ENCODE results near the gene FAM117B. TPM values are rescaled to one million over a fixed set of nuclear protein-coding genes. Genes with fewer than 3 reads are reported as not detected.

Gene FAM117B
- total RNA-seq, 1 donor from 2014 or later, result 13.0 TPM

DNA sequence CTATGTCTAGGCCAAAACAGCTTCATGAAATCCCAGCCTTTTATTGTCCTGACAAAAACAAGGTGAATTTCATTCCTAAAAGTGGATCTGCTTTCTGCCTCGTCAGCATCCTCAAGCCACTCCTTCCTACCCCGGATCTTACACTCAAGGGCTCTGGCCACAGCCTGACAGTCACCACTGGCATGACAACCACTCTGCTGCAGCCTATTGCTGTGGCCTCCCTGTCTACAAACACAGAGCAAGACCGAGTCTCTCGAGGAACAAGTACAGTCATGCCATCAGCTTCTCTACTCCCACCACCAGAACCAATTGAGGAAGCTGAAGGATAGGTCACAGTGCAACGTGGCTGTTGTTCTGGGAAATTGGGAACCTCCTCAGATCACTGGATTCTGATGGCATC is 130.7 kb downstream of the FAM117B start:
- H3K36me3 Mint-ChIP-seq (ENCODE audit: low read depth, unreplicated experiment), result peaks cover 19% of the 10 kb centered on the region
- H3K4me1 Mint-ChIP-seq (ENCODE audit: unreplicated experiment), result no peaks in the 10 kb centered on the region
- H3K27ac Mint-ChIP-seq (ENCODE audit: unreplicated experiment), result no peak overlapping the region
- H3K9me3 Mint-ChIP-seq (ENCODE audit: unreplicated experiment), result no peaks in the 10 kb centered on the region
- no peak overlapping the region for H3K4me3 Mint-ChIP-seq (ENCODE audit: unreplicated experiment)
- H3K27me3 Mint-ChIP-seq (ENCODE audit: unreplicated experiment), result peaks cover 1% of the 10 kb centered on the region
- DNase-seq (ENCODE audit: low spot score), result no peak
- TF ChIP-seq, protein P1, sequence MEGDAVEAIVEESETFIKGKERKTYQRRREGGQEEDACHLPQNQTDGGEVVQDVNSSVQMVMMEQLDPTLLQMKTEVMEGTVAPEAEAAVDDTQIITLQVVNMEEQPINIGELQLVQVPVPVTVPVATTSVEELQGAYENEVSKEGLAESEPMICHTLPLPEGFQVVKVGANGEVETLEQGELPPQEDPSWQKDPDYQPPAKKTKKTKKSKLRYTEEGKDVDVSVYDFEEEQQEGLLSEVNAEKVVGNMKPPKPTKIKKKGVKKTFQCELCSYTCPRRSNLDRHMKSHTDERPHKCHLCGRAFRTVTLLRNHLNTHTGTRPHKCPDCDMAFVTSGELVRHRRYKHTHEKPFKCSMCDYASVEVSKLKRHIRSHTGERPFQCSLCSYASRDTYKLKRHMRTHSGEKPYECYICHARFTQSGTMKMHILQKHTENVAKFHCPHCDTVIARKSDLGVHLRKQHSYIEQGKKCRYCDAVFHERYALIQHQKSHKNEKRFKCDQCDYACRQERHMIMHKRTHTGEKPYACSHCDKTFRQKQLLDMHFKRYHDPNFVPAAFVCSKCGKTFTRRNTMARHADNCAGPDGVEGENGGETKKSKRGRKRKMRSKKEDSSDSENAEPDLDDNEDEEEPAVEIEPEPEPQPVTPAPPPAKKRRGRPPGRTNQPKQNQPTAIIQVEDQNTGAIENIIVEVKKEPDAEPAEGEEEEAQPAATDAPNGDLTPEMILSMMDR (IDR thresholded peaks at IDR 0.05; ENCODE audit: unreplicated experiment), result no peak

DNA sequence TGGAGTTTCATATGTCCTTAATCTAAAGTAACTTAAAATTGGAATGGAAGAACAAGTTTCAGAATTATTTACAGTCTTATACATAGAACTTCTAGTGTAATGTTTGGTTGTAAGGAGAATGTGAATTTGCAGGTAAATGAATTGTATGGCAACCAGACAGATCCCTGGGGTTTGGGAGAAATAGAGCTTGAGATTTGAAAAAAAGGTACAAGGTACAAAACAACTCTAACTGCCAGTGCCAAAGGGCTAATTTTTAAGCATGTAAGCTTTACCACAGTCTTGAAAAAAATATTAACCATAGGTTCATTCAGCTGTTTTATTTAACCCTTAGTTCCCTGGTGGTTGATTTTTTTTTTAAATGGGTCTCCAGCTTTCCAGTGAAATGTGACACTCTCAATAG is 133.5 kb downstream of the FAM117B start:
- TF ChIP-seq, protein P1 (IDR thresholded peaks at IDR 0.05; ENCODE audit: unreplicated experiment), result no peak
- Mint-ChIP-seq H3K9me3 (ENCODE audit: unreplicated experiment) (no peaks in the 10 kb centered on the region), H3K4me1 (ENCODE audit: unreplicated experiment) (no peaks in the 10 kb centered on the region), H3K36me3 (ENCODE audit: low read depth, unreplicated experiment) (peaks cover 14% of the 10 kb centered on the region), H3K27ac (ENCODE audit: unreplicated experiment) (no peak overlapping the region), H3K4me3 (ENCODE audit: unreplicated experiment) (no peak overlapping the region), H3K27me3 (ENCODE audit: unreplicated experiment) (no peaks in the 10 kb centered on the region)
- no peak for DNase-seq (ENCODE audit: low spot score)

DNA sequence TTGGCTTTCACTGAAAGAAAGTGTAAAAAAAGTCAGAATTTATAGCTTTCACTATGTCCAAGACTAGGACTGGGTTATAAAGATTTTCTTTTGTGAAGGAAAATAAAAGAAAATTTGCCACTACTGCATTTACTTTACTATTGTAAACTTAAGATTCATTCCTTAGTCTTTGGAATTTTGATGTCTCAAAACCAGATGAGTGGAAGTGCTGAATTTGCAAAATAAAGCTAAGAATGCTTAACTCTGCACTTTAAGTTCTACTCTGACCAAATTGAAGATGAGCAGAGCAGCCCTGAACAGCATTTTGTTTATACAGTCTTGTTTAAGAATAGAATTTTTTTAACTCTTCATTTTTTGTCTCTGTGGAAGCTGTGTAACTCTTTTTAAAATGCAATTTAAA is 134.4 kb downstream of the FAM117B start:
- TF ChIP-seq, protein P1 (IDR thresholded peaks at IDR 0.05; ENCODE audit: unreplicated experiment), result no peak
- Mint-ChIP-seq H3K4me3 (ENCODE audit: unreplicated experiment) (no peak overlapping the region), H3K27ac (ENCODE audit: unreplicated experiment) (no peak overlapping the region), H3K36me3 (ENCODE audit: low read depth, unreplicated experiment) (peaks cover 14% of the 10 kb centered on the region), H3K9me3 (ENCODE audit: unreplicated experiment) (no peaks in the 10 kb centered on the region), H3K4me1 (ENCODE audit: unreplicated experiment) (no peaks in the 10 kb centered on the region), H3K27me3 (ENCODE audit: unreplicated experiment) (no peaks in the 10 kb centered on the region)
- no peak for DNase-seq (ENCODE audit: low spot score)

DNA sequence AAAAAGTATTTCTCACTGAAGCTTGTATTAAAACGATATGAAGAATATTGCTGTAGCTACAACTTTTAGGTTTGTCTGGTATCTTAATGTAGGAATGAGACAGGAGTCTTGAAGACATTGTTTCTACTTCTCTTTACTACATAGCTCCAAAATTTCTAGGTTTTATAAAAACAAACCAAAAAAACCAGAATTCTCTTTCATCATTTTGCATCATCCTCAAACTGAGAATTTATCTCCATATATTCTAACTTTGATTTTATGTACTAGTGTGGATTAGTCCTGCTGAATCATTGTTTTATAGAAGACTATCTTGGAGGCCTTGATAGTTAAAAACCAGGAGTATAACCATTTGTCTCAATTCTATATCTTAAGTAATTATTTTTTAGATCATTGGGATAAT is 136.6 kb downstream of the FAM117B start:
- H3K27me3 Mint-ChIP-seq (ENCODE audit: unreplicated experiment), result no peaks in the 10 kb centered on the region
- DNase-seq (ENCODE audit: low spot score), result no peak
- H3K27ac Mint-ChIP-seq (ENCODE audit: unreplicated experiment), result no peak overlapping the region

DNA sequence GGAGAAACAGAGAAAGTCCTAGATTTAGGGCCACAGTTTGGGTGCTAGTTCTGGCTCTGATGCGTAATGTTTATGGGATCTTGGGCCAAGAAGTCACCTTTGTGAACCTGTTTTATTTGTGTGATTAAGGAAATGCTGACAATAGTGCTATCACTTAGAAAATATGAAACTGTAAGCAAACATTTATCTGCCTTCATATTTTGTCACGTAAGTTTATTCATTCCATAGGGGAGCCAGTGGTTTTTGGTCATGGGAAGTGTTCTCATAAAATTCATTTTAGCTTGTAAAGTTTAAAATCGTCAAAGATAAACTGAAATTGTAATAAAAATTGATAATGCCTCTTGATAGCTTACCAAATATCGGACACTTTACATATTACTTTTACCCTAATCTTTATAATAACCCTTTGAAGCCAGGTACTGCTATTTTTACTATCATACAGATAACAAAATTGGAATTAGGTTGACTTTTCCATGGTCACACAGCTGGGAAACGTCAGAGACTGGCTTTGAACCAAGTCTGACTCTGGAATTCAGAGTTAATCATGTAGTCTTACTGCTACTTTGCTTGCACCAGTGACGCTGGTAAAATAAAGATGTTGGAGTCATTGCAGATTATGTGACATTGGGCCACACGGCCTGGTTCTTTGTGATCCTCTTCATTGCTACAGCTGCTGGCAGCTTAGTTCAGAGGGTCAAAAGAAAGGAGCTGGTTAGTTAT is 137.1 kb downstream of the FAM117B start:
- H3K9me3 Mint-ChIP-seq (ENCODE audit: unreplicated experiment), result no peaks in the 10 kb centered on the region
- no peaks in the 10 kb centered on the region for H3K4me1 Mint-ChIP-seq (ENCODE audit: unreplicated experiment)
- no peak overlapping the region for H3K27ac Mint-ChIP-seq (ENCODE audit: unreplicated experiment)
- TF ChIP-seq, protein P1 (IDR thresholded peaks at IDR 0.05; ENCODE audit: unreplicated experiment), result no peak
- H3K27me3 Mint-ChIP-seq (ENCODE audit: unreplicated experiment), result no peaks in the 10 kb centered on the region
- H3K4me3 Mint-ChIP-seq (ENCODE audit: unreplicated experiment), result no peak overlapping the region
- peaks cover 8% of the 10 kb centered on the region for H3K36me3 Mint-ChIP-seq (ENCODE audit: low read depth, unreplicated experiment)
- no peak for DNase-seq (ENCODE audit: low spot score)

More for the DNA sequence above, 136.6 kb downstream of the FAM117B start:
- H3K9me3 Mint-ChIP-seq (ENCODE audit: unreplicated experiment), result no peaks in the 10 kb centered on the region
- H3K4me1 Mint-ChIP-seq (ENCODE audit: unreplicated experiment), result no peaks in the 10 kb centered on the region
- TF ChIP-seq, protein P1 (IDR thresholded peaks at IDR 0.05; ENCODE audit: unreplicated experiment), result no peak
- no peak overlapping the region for H3K4me3 Mint-ChIP-seq (ENCODE audit: unreplicated experiment)
- peaks cover 8% of the 10 kb centered on the region for H3K36me3 Mint-ChIP-seq (ENCODE audit: low read depth, unreplicated experiment)
